Erythroblast (primary cell): ENCODE measurements around the gene AKR1B15.

Source experiments
- DNase-seq, 2 experiments: peaks; one replicate each; lab custom pipeline; 2025; lab: John Stamatoyannopoulos, UW
- GATA1 ChIP-seq: IDR thresholded peaks from 2 replicates; pipeline ENCODE4 v1.6.1; 2011; ENCODE audit warnings: low read depth, mild to moderate bottlenecking, control low read depth, low read length, moderate library complexity
- POLR2A ChIP-seq: IDR thresholded peaks from 2 replicates; pipeline ENCODE4 v1.6.1; 2011; ENCODE audit warnings: mild to moderate bottlenecking, low read length

The AKR1B15 gene

DNA sequence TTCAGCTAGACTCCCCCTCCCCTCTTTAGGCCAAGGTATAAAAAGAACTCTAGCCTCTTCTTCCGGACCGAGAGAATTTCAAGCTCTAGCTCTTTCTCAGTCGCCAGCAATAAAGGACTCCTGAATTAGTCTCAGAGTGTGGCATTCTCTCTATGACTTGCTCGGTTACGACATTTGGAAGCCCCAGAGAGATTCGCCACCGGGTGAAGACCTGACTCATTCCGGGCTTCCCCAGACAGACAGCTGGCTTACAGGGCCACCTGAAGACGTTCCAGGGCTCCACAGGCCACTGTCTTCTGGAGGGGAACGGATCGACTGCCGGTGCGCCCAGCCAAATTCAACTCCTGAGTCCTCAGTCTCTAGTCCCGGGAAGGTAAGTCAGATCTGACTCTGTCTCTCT, at the start of gene AKR1B15:
Gene AKR1B15, plus strand, starts transcription at position 234 of the 400 bp plus-strand sequence. CDS start 15,510 bp downstream, outside the sequence.
- DNase-seq, result no peak
- no peak for TF ChIP-seq GATA1
- TF ChIP-seq POLR2A, result no peak

DNA sequence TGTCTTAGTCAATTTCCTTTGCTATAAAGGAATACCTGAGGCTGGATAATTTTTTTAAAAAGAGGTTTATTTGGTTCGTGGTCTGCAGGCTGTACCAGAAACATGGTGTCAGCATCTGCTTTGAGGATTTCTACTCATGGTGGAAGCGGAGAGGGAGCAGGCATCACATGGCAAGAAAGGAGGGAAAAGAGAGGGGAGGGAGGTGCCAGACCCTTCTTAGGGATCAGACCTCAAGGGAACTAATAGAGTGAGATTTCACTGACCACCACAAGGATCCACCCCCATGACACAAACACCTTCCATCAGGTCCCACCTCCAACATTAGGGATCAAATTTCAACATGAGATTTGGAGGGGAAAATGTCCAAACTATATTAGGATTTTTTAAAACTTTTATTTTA, 48.5 kb upstream of the AKR1B15 start:
- DNase-seq, result no peak
- TF ChIP-seq POLR2A (no peak), GATA1 (no peak)

DNA sequence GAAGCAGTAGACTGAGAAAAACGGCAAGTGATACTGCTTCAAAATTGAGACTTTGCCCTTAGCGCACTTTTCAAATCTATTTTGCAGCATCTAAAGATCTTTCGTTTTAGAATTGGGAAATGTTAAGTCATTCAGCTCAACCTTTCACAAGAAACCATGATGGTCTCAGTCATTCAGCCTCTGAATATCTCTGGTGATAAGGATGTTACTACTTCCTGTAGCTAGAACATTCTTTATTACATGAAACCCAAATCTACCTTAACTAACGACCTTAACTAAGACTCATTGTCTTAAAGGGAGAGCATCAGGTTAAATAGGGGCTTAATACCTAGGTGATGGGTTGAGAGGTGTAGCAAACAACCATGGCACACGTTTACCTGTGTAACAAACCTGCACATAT, 47.9 kb upstream of the AKR1B15 start:
- DNase-seq, result no peak
- TF ChIP-seq POLR2A (no peak), GATA1 (no peak)

DNA sequence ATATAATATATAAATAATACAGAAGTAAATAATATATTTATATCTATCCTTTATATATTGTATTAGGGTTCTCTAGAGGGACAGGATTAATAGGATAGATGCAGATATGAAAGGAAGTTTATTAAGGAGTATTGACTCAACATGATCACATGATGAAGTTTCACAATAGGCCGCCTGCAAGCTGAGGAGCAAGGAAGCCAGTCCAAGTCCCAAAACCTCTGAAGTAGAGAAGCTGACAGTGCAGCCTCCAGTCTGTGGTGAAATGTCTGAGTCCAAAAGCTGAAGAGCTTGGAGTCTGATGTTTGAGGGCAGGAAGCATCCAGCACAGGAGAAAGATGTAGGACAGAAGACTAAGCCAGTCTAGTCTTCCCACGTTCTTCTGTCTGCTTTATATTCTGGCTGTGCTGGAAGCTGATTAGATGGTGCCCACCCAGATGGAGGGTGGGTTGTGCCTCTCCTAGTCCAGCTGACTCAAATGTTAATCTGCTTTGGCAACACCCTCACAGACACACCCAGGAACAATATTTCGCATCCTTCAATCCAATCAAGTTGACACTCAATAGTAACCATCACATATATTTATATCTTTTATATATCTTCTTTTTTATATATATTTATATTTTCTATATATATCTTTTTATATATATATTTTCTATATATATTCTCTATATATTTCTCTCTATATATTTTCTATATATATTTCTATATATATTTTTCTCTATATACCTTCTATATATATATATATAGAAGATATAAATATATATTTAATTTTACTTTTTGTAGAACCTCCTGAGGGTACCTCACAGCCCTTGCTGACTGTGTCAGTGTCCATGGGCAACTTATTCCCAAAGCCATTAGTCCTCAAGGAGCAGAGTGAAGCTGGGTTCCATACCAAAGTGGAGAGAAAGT, 46.2 kb upstream of the AKR1B15 start:
- TF ChIP-seq POLR2A (no peak), GATA1 (no peak)
- peak; percentile 53 to 66 for DNase-seq

DNA sequence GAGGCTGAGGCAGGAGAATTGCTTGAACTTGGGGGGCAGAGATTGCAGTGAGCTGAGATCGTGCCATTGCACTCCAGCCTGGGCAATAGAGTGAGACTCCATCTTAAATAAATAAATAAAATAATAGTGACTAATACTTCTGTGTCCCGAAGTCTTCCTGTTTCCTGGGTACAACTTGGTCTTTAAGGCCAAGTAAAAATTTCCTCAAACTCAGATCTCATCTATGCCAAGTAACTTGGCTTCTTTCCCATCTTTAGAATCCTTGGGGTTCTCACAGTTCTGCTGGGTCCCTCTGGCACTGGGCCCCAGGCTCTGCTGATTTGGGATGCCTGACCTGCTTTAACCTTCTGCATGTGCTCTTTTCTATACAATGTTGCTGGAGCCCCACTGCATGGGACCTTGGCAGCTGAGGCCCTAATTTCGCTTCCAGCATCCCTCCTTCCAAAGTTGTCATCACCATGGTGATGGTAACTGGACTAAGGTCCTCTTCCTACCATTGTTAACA, 44.2 kb upstream of the AKR1B15 start:
- DNase-seq, result no peak
- TF ChIP-seq POLR2A (no peak), GATA1 (no peak)

DNA sequence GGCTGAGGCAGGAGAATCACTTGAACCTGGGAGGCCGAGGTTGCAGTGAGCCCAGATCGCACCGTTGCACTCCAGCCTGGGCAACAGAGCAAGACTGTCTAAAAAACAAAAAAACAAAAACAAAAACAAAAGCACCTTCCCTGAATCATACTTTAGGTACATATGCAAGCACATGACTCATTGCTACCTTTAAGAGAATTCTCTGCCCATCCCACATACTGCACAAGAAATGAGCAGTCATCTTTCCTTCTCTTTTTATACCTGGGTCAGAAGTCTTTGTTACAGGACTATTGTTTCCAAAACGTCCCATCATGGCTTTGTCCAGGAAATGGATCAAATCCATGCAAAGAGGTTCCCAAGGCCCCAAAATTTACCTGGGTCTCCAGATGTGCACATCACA, 43.1 kb upstream of the AKR1B15 start:
- no peak for TF ChIP-seq GATA1
- TF ChIP-seq POLR2A, result no peak
- no peak for DNase-seq

DNA sequence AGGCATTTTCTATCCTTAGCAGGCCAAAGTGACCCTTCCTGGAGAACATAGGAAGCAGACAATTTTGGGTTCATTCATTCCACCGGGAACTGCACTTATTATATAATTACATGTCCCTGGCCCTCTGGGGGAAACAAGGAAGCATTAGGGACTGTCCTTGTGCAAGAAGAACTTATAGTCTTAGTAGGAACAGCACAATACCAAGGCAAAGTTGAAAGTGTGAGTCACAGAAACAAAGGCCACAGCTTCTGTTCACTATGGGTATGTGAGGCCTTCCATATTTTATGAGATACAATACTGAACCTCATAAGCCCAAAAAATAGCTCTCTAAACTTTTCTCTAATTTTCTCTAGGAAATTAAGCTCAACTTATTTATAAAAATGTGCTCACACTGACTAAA, 39.9 kb upstream of the AKR1B15 start:
- TF ChIP-seq POLR2A, result no peak
- no peak for TF ChIP-seq GATA1
- DNase-seq, result no peak

DNA sequence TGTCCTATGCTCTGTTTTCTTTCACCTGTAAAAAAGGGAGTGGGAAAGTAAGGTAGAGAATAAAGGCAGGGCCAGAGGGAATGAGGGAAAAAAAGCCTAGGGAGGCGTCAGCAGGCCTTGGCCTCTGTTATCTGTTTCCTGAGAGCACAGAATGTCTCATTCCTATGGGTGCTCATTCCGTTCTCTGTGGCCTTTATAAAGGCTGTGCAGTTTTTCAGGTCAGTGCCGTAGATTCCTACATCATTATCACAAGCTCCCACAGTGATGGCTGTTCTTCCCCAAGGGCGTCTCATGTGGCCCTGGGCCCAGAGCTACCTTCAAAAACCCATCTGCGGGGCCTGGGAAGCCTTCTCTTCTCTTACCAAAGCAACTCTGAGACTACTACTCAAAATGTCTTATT, 38.3 kb upstream of the AKR1B15 start:
- DNase-seq, result no peak
- no peak for TF ChIP-seq GATA1
- TF ChIP-seq POLR2A, result no peak

DNA sequence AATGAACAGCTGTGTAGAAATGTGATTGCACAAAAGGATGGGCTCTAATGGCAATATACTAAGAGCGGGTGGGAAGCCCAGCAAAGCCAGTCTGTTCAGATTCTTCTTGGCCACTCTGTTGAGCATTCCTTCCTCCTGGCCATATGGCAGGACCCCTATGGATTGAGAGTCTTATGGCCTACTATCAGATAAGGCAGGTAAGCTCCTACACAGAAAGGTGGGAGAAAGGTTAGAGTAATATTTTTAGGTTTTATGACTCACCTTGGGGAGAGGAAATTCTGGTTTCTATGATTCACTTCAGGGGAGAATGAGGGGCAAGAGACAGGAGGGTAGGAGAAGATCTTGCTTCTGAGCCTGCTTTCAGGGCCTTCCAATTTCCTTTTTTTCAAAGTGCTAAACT, 36.6 kb upstream of the AKR1B15 start:
- TF ChIP-seq GATA1 (no peak), POLR2A (no peak)
- DNase-seq, result no peak

DNA sequence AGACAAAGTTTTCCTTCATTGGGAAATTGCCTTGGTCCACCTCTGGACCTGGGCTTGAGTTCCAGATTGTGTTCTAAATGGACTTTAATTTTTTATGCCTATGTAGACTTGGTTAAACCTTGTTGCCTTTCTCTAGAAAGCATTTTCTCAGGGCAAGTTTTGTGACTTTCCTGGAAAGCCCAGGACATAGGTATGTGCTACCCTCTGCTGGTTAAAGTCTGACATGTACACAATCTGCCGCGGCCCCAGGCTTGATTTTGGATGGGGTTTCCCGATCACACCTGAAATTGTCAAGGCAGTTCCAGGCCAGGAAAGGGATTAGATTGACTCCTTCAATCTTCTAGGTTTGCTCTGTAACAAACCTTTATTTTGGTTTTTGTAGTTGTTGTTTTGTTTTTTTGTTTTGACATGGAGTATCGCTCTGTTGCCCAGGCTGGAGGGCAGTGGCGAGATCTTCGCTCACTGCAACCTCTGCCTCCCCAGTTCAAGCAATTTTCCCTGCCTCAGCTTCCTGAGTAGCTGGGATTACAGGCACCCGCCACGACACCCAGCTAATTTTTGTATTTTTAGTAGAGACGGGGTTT, 35.6 kb upstream of the AKR1B15 start:
- DNase-seq, result peak; percentile 36 to 62
- no peak for TF ChIP-seq GATA1
- no peak for TF ChIP-seq POLR2A

DNA sequence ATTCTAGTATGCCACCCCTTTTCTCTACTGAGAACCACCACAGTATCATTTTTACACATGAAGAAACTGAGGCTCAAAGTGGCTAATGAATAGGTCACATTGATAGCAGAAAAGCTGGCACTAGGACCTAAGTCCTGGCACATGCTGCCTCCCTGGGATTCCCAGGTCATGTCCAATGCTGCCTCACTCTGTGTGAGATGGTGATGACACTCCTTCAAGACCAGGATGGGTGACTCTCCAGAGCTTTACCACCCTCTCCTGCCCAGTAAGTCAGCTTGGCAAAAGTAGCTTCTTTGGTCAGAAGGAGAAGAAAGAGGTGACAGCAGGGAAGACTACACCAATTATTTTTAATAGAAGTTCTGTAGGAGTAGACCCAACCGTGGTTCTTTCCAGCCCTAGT, 34.8 kb upstream of the AKR1B15 start:
- peak in 1 of 2 experiments; percentile 21 for DNase-seq
- TF ChIP-seq GATA1, result no peak
- no peak for TF ChIP-seq POLR2A

DNA sequence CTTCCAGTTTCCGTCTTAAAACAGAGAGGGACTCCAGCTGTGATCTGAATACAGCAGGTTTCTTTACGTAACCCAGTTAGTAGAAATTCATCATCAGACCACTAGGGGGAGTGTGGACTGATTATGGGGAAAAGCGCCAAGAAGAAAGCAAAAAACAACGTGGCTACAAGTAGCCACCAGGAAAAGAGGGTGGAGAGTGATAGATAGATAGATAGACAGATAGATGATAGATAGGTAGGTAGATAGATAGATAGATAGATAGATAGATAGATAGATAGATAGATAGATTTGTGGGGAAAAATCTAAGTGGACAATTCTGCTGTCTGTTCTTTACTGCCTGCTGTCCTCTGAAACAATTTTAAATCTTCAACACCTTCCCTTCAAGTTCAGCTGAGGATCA, 34.2 kb upstream of the AKR1B15 start:
- peak; percentile 70 to 85 for DNase-seq
- no peak for TF ChIP-seq GATA1
- no peak for TF ChIP-seq POLR2A

DNA sequence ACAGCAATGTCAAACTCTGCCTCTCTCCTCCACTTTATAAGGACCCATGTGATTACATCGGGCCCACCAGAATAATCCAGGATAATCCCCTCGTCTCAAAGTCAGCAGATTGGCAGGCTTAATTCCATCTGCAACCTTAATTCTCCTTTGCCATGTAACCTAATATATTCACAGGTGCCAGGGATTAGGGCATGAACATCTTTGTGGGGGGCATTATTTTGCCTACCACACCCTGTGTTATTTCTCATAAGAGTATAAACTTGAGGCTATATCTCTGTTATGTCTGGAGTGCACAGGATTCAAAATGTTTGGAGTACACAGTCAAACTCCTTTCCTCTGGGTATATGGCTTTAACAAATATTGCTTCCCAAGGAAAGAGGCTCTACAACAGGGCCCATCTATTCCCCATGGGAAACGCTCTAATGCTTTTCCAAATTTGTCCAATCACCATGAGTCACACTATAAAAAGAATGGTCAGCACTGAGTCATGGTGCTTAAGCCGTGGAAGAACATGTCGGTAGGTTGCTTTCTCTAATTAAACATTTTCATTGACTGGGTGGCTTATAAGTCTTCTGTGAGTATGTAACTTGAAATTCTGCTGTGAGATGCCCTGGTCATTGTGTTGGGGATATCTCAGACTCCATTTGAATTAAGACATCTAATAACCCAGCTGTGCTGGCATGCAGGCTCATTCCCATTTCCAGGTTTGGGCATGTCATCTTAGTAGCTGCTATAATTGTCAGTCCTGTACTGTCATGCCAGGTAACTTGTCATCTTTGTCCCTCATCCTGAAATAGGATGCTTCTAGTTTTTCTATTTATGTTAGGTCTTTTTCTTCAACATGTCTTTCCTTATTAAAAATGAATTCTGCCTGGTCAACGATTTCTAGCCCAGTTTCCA, 33.1 kb upstream of the AKR1B15 start:
- TF ChIP-seq GATA1 (no peak), POLR2A (no peak)
- peak in 1 of 2 experiments; percentile 7 for DNase-seq

DNA sequence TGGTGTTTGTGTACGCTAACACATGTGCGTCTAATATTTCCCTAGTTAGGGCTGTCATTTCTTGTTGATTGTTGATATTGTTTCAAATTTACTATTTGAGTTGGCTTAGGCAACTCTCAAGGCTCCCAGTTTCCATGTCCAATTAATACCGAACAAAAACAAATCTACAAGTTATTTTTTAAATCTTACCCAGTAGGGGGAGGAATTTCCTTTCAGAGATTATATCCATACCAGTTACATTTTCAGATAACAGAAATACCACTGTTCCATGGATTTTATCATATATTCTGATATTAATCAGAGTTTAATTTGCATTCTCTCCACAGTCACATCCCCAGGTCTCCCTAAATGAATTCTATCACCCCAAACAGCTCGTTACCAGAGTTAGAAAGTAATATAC, 28.8 kb upstream of the AKR1B15 start:
- TF ChIP-seq GATA1 (no peak), POLR2A (no peak)
- no peak for DNase-seq
